GM12875 (cell line): ENCODE measurements around the gene CACNA2D3.

Experiments
- H3K4me3 ChIP-seq: one replicate; pipeline ENCODE4 v1.5.1; 2011; ENCODE audit warnings: low read depth, low read length, control low read depth
- CTCF ChIP-seq: IDR thresholded peaks from 2 replicates; pipeline ENCODE4 v1.5.1; 2011; ENCODE audit warnings: low read depth, mild to moderate bottlenecking, control low read depth, inconsistent platforms, low read length, moderate library complexity, borderline replicate concordance; ENCODE audit not compliant: insufficient read depth

The CACNA2D3 gene

GRCh38 chr3:54153477-54153876, 31.1 kb downstream of the CACNA2D3 start:
- H3K4me3 ChIP-seq, result no peak overlapping the region
- no peak for TF ChIP-seq CTCF

GRCh38 chr3:54157860-54158259, 35.5 kb downstream of the CACNA2D3 start:
- no peak for TF ChIP-seq CTCF
- no peak overlapping the region for H3K4me3 ChIP-seq

- no peak for TF ChIP-seq CTCF
- H3K4me3 ChIP-seq, result no peak overlapping the region
Observed at GRCh38 chr3:54159917-54160316, 37.6 kb downstream of the CACNA2D3 start.

GRCh38 chr3:54163441-54163840, 41.1 kb downstream of the CACNA2D3 start:
- no peak overlapping the region for H3K4me3 ChIP-seq
- no peak for TF ChIP-seq CTCF

- no peak overlapping the region for H3K4me3 ChIP-seq
- TF ChIP-seq CTCF, result no peak
Observed at GRCh38 chr3:54164192-54164975, 42.0 kb downstream of the CACNA2D3 start.

- no peak for TF ChIP-seq CTCF
- H3K4me3 ChIP-seq, result no peak overlapping the region
Observed at GRCh38 chr3:54165865-54166264, 43.5 kb downstream of the CACNA2D3 start.

- no peak for TF ChIP-seq CTCF
- H3K4me3 ChIP-seq, result no peak overlapping the region
Observed at GRCh38 chr3:54167999-54168398, 45.6 kb downstream of the CACNA2D3 start.
